UCSD-AML1 (cell line): ENCODE measurements around the gene ZNF362.
"Not testable (repeated sequence)": the region's sequence is repeated elsewhere in the genome, so short reads cannot be mapped to it uniquely, and the experiment has no call there.

Experiments used
- DNase-seq: peaks from one replicate; lab custom pipeline; 2025; ENCODE audit not compliant: unreplicated experiment; lab: John Stamatoyannopoulos, UW

ZNF362 gene

GRCh38 chr1:33302325-33302724 is 46.0 kb downstream of the ZNF362 start:
- DNase-seq, result no peak

- no peak for DNase-seq
Measured at GRCh38 chr1:33305016-33305415, 48.7 kb downstream of the ZNF362 start.

- DNase-seq, result no peak
Measured at GRCh38 chr1:33305816-33306652, 49.7 kb downstream of the ZNF362 start.

GRCh38 chr1:33306653-33307493 is 50.6 kb downstream of the ZNF362 start:
- no peak for DNase-seq

- DNase-seq, result no peak
Measured at GRCh38 chr1:33307494-33307864, 51.2 kb downstream of the ZNF362 start.

- DNase-seq, result not testable (repeated sequence)
Measured at GRCh38 chr1:33309351-33309750, 53.1 kb downstream of the ZNF362 start.

GRCh38 chr1:33310702-33311101 is 54.4 kb downstream of the ZNF362 start:
- DNase-seq, result no peak

- no peak for DNase-seq
Measured at GRCh38 chr1:33311706-33312412, 55.6 kb downstream of the ZNF362 start.

- DNase-seq, result no peak
Measured at GRCh38 chr1:33312413-33312749, 56.1 kb downstream of the ZNF362 start.

GRCh38 chr1:33314416-33314815 is 58.1 kb downstream of the ZNF362 start:
- no peak for DNase-seq

GRCh38 chr1:33316601-33317000 is 60.3 kb downstream of the ZNF362 start:
- no peak for DNase-seq

GRCh38 chr1:33317354-33317753 is 61.1 kb downstream of the ZNF362 start:
- no peak for DNase-seq

GRCh38 chr1:33317946-33318345 is 61.7 kb downstream of the ZNF362 start:
- DNase-seq, result no peak

GRCh38 chr1:33319186-33319948 is 63.1 kb downstream of the ZNF362 start:
- DNase-seq, result no peak

GRCh38 chr1:33319949-33320618 is 63.8 kb downstream of the ZNF362 start:
- no peak for DNase-seq

- no peak for DNase-seq
Measured at GRCh38 chr1:33320619-33321165, 64.4 kb downstream of the ZNF362 start, which contains the start of gene A3GALT2. Gene A3GALT2, minus strand, starts transcription at chr1:33321098. Its CDS starts 0 bp downstream, at chr1:33321098.

GRCh38 chr1:33321178-33321577 is 64.9 kb downstream of the ZNF362 start:
- DNase-seq, result no peak

- no peak for DNase-seq
Measured at GRCh38 chr1:33322109-33322508, 65.8 kb downstream of the ZNF362 start.

- DNase-seq, result no peak
Measured at GRCh38 chr1:33322870-33323585, 66.7 kb downstream of the ZNF362 start.
